GM18505 (cell line): ENCODE measurements around the gene CR1.
"Not testable (repeated sequence)": the region's sequence is repeated elsewhere in the genome, so short reads cannot be mapped to it uniquely, and the experiment has no call there.

ENCODE experiments used
- ATAC-seq: cut with Tn5 transposase; IDR thresholded peaks from one replicate; pipeline ENCODE4 v1.9.1; 2021; ENCODE audit not compliant: unreplicated experiment
- POLR2A ChIP-seq: IDR thresholded peaks from 4 replicates; pipeline ENCODE4 v1.6.1; 2011; ENCODE audit warnings: borderline replicate concordance; ENCODE audit not compliant: insufficient read depth, insufficient read length; ENCODE audit errors: extremely low read depth

The CR1 gene

DNA sequence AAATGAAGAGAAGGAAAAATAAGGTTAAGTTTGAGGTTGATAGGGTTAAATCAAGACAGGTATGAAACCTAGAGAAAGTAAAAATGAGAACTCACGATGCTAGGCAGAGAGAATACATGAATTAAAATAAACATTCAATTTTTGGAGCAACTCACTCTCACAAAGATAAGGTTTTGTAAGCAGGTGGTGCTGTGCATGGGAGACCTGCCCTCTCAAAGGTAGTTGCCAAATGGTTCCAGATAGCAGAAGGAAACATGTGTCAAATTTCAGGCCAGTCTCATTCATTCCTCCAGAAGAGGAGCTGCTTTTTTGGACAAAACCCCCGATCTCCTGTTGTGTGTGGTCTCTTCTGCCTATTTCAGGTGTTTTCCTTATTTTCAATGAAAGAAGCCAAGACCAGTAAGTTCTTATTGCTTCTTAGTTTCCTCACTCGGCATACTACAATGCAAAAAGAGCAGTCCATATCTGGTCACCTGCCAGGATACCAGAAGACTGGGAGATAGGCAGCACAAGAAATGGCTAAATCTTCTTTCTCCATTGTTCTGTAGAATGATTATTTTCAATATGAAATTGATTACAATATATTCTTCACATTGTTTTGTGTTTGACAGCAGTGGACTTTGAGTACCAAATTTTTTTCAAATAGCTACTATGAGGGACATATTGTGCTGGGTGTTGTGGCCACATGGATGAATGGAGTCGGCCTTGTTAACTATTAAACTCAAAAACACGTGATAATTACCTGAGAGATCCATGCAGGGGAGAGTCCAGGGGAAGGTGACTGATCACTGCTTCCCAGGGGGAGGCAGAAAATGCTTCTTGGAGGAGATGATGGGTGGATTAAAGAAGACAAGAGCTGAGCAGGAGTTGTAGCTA lies 152.6 kb downstream of the CR1 start:
- no peak for TF ChIP-seq POLR2A
- ATAC-seq, result no peak

GRCh38 chr1:207649210-207649753 lies 153.3 kb downstream of the CR1 start:
- TF ChIP-seq POLR2A, result no peak

GRCh38 chr1:207649865-207650580 lies 154.1 kb downstream of the CR1 start:
- no peak for ATAC-seq
- no peak for TF ChIP-seq POLR2A

More at GRCh38 chr1:207649210-207649753, 153.3 kb downstream of the CR1 start:
- ATAC-seq, result no peak

- no peak for ATAC-seq
- TF ChIP-seq POLR2A, result no peak
These were observed 155.6 kb downstream of the CR1 start for GRCh38 chr1:207651583-207651982.

- TF ChIP-seq POLR2A, result no peak
- no peak for ATAC-seq
These were observed 158.4 kb downstream of the CR1 start for GRCh38 chr1:207654320-207654719.

DNA sequence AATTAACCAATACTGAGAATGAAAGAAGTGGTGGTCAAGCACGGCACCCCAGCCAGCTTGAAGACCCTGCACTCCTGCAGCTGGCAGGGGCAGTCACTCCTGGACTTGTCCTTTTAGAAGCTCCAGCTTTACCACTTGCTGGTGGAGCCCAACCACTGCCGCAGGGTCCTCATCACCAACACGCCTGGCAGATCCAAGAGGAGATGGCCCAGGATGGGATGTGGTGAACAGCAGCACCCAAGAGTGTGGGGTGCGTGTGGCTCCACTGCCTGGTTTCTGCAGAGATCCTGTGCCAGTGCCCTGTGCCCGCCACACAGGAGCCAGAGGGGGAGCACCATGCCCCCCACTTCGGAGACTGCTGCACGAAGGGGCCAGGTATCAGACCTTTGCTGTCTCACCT lies 162.5 kb downstream of the CR1 start:
- no peak for TF ChIP-seq POLR2A

GRCh38 chr1:207658904-207659485 lies 163.0 kb downstream of the CR1 start:
- no peak for ATAC-seq

More for the DNA sequence above, 162.5 kb downstream of the CR1 start:
- no peak for ATAC-seq

DNA sequence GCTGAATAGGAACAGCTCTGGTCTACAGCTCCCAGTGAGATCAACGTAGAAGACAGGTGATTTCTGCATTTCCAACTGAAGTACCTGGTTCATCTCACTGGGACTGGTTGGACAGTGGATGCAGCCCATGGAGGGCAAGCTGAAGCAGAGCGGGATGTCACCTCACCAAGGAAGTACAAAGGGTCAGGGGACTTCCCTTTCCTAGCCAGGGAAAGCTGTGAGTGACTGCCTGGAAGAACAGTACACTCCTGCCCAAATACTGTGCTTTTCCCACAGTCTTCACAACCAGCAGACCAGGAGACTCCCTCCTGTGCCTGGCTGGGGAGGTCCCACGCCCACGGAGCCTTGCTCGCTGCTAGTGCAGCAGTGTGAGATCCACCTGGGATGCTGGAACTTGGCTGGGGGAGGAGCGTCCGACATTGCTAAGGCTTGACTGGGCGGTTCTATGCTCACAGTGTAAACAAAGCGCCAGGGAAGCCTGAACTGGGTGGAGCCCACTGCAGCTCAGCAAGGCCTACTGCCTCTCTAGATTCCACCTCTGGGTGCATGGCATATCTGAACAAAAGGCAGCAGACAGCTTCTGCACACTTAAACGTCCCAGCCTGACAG lies 163.7 kb downstream of the CR1 start:
- ATAC-seq, result no peak
- TF ChIP-seq POLR2A, result no peak

More at GRCh38 chr1:207658904-207659485, 163.0 kb downstream of the CR1 start:
- no peak for TF ChIP-seq POLR2A

DNA sequence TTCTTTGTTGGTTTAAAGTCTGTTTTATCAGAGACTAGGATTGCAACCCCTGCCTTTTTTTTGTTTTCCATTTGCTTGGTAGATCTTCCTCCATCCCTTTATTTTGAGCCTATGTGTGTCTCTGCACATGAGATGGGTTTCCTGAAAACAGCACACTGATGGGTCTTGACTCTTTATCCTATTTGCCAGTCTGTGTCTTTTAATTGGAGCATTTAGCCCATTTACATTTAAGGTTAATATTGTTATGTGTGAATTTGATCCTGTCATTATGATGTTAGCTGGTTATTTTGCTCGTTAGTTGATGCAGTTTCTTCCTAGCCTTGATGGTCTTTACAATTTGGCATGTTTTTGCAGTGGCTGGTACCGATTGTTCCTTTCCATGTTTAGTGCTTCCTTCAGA lies 165.5 kb downstream of the CR1 start:
- ATAC-seq, result not testable (repeated sequence)

DNA sequence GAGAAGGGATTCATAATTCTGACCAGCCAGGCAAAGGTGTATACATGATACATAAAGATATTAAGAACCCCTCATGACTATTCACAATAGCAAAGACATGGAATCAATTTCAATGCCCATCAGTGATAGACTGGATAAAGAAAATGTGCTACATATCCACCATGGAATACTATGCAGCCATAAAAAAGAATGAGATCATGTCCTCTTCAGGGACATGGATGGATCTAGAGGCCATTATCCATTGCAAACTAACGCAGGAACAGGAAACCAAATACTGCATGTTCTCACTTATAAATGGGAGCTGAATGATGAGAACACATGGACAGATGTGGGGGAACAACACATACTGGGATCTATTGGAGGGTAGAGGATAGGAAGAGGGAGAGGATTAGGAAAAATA lies 170.4 kb downstream of the CR1 start:
- ATAC-seq, result no peak
- no peak for TF ChIP-seq POLR2A

DNA sequence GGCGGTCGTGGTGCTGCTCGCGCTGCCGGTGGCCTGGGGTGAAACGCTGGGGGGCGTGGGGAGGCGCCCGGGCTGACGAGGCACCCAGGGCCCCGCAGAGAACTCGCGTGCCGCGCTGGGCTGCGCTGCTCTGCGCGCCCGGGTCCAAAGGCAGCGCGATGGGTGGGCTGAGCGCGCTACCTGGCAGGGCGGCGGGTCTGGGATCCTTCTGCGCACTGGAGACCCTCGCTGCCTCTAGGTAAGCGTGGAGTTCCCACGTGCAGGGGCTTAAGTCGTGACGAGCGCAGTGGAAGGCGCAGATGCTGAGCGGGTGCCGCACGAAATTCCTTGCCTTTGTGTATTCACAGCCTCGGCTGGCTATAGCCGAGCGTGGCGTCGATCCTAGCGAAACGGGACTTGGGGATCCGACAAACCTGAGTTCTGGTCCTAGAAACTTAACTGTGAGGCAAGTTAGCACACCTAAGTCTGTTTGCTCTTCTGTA lies 173.6 kb downstream of the CR1 start:
- ATAC-seq, result no peak
- no peak for TF ChIP-seq POLR2A

DNA sequence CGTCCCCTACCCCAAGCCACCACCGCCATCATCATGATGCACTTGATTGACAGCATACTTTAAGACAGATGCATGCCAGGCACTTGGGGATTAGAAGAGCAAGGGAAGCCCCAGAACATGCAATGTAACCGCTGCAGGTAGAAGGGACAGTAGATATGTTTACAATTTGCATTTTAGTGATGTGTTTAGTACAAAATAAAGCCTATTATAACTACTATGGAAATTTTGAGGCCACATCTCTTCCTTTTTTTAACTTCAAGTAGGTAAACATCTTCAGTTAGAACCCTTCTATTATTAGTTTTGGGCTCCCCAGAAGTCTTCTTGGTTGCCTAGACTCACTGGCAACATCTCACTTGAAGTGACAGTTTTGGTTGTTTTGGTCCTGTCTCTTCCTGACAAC lies 174.2 kb downstream of the CR1 start:
- no peak for ATAC-seq
- TF ChIP-seq POLR2A, result no peak

GRCh38 chr1:207670997-207671396 lies 175.0 kb downstream of the CR1 start:
- ATAC-seq, result no peak
- TF ChIP-seq POLR2A, result no peak
